OCI-LY1 (cell line): Measurements from ENCODE around the gene AK3.

ENCODE experiments used
- H2AFZ ChIP-seq: fragments of 200-600 bp; sonication (generic), shearing (Covaris generic); 2 replicates; pipeline ENCODE4 v1.6.0; 2014; ENCODE audit warnings: antibody characterized with exemption, mild to moderate bottlenecking, low read length
- H3F3A ChIP-seq: fragments of 200-600 bp; sonication (generic), shearing (Covaris generic); 2 replicates; pipeline ENCODE4 v1.6.0; 2014; ENCODE audit warnings: mild to moderate bottlenecking, antibody characterized with exemption, low read length, moderate library complexity; ENCODE audit not compliant: insufficient read depth
- H3K27ac ChIP-seq: fragments of 200-600 bp; sonication (generic); 2 replicates; pipeline ENCODE4 v1.5.1; 2014; ENCODE audit warnings: low read length, mixed run types, mild to moderate bottlenecking, low read depth; ENCODE audit not compliant: poor library complexity, severe bottlenecking
- H3K27me3 ChIP-seq: fragments of 200-600 bp; sonication (generic); 2 replicates; pipeline ENCODE4 v1.6.0; 2014; ENCODE audit warnings: antibody characterized with exemption, mild to moderate bottlenecking, low read length, moderate library complexity; ENCODE audit not compliant: insufficient read depth
- H3K36me3 ChIP-seq: fragments of 200-600 bp; sonication (generic); 2 replicates; pipeline ENCODE4 v1.6.1; 2014; ENCODE audit warnings: mild to moderate bottlenecking, antibody characterized with exemption, low read length, moderate library complexity, mixed read lengths; ENCODE audit not compliant: insufficient read depth
- H3K4me1 ChIP-seq: fragments of 200-600 bp; sonication (generic); 2 replicates; pipeline ENCODE4 v1.5.1; 2014; ENCODE audit warnings: mild to moderate bottlenecking, low read length, moderate library complexity; ENCODE audit not compliant: insufficient read depth, severe bottlenecking
- H3K4me2 ChIP-seq: fragments of 200-600 bp; sonication (generic), shearing (Covaris generic); 2 replicates; pipeline ENCODE4 v1.6.1; 2014; ENCODE audit warnings: low read length
- H3K4me3 ChIP-seq: fragments of 200-600 bp; sonication (generic); 2 replicates; pipeline ENCODE4 v1.5.1; 2014; ENCODE audit warnings: low read length, low read depth, mild to moderate bottlenecking, mixed read lengths; ENCODE audit not compliant: poor library complexity, severe bottlenecking
- H3K79me2 ChIP-seq: fragments of 200-600 bp; shearing (Covaris generic); 2 replicates; pipeline ENCODE4 v1.6.1; 2016; ENCODE audit warnings: mixed run types, low read length, mixed read lengths; ENCODE audit not compliant: insufficient read depth
- H3K9ac ChIP-seq: fragments of 200-600 bp; sonication (generic), shearing (Covaris generic); 2 replicates; pipeline ENCODE4 v1.6.1; 2014; ENCODE audit warnings: mild to moderate bottlenecking, low read length, mixed read lengths
- H3K9me2 ChIP-seq: fragments of 200-600 bp; sonication (generic), shearing (Covaris generic); 2 replicates; pipeline ENCODE4 v1.6.1; 2014; ENCODE audit warnings: low read depth, mild to moderate bottlenecking, low read length, mixed read lengths
- H3K9me3 ChIP-seq: fragments of 200-600 bp; shearing (Covaris generic); 2 replicates; pipeline ENCODE4 v1.6.1; 2014; ENCODE audit warnings: low read length, mixed read lengths
- H4K20me1 ChIP-seq: fragments of 200-600 bp; sonication (generic), shearing (Covaris generic); 2 replicates; pipeline ENCODE4 v1.6.0; 2016; ENCODE audit warnings: mild to moderate bottlenecking, low read length; ENCODE audit not compliant: insufficient read depth
- EZH2 ChIP-seq: fragments of 200-600 bp; sonication (generic), shearing (Covaris generic); IDR thresholded peaks from 2 replicates; pipeline ENCODE4 v1.8.0; 2017; ENCODE audit warnings: borderline replicate concordance, mixed run types, mild to moderate bottlenecking, antibody characterized with exemption, low read length, moderate library complexity, mixed read lengths
- TF ChIP-seq, protein P1 (sequence below): fragments of 200-600 bp; sonication (generic), shearing (Covaris generic); IDR thresholded peaks from 2 replicates; pipeline ENCODE4 v1.5.1; 2017; ENCODE audit warnings: mild to moderate bottlenecking, antibody characterized with exemption, low read length, moderate library complexity, mixed read lengths

Gene AK3

DNA sequence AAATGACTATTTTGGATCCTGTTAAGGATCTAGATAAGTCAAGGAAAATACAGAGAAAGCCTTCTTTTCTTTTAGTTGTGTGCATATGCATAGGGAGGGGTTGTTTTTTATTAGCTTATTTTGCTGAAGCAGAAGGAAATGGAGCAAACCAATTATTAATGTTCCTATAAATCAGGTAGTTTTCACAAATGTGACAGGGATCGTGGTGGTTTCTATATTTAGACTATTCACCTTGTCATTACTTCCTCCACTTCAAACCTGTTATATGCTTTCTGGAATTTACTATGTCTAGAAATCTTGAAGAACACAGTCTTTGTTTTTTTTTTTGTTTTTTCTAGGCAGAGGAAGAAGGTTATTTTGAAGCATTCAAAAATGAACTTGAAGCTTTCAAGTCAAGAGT is 39.5 kb downstream of the AK3 start:
- H3F3A ChIP-seq: no peaks in the 10 kb centered on the region
- peaks cover 75% of the 10 kb centered on the region for H3K36me3 ChIP-seq
- H3K27me3 ChIP-seq: no peaks in the 10 kb centered on the region

DNA sequence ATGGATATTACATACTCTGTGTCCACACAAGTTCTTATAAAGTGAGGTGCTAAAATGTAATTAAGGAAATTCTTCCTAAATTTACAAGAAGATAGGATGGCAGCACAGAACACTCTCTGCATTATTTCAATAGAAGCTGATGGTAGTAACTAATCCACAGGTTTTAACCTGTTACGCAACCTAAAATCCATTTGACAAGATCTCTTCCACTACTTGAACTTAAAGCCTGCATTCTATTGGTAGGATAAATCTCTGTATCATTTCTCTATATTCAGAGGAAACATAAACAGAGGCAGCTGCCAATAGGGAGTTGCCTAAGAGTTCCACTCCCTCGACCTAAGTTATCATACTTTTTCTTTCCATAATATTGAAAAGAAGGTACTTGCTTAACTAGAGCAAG is 40.1 kb downstream of the AK3 start:
- Histone ChIP-seq H3K36me3 (peaks cover 73% of the 10 kb centered on the region), H3K4me2 (no peak overlapping the region), H3K79me2 (no peaks in the 10 kb centered on the region), H3K27ac (no peak overlapping the region), H3K9me2 (no peaks in the 10 kb centered on the region), H3F3A (no peaks in the 10 kb centered on the region), H3K4me1 (no peaks in the 10 kb centered on the region), H3K4me3 (no peak overlapping the region), H2AFZ (no peak overlapping the region), H4K20me1 (no peaks in the 10 kb centered on the region), H3K27me3 (no peaks in the 10 kb centered on the region), H3K9ac (no peak overlapping the region), H3K9me3 (no peaks in the 10 kb centered on the region)
- TF ChIP-seq EZH2: no peak
- TF ChIP-seq, protein P1, sequence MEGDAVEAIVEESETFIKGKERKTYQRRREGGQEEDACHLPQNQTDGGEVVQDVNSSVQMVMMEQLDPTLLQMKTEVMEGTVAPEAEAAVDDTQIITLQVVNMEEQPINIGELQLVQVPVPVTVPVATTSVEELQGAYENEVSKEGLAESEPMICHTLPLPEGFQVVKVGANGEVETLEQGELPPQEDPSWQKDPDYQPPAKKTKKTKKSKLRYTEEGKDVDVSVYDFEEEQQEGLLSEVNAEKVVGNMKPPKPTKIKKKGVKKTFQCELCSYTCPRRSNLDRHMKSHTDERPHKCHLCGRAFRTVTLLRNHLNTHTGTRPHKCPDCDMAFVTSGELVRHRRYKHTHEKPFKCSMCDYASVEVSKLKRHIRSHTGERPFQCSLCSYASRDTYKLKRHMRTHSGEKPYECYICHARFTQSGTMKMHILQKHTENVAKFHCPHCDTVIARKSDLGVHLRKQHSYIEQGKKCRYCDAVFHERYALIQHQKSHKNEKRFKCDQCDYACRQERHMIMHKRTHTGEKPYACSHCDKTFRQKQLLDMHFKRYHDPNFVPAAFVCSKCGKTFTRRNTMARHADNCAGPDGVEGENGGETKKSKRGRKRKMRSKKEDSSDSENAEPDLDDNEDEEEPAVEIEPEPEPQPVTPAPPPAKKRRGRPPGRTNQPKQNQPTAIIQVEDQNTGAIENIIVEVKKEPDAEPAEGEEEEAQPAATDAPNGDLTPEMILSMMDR: no peak

More for the DNA sequence above, 39.5 kb downstream of the AK3 start:
- H3K9me3 ChIP-seq: no peaks in the 10 kb centered on the region
- no peak overlapping the region for H3K4me3 ChIP-seq
- H3K9me2 ChIP-seq: no peaks in the 10 kb centered on the region
- no peak overlapping the region for H3K9ac ChIP-seq
- H3K4me2 ChIP-seq: no peak overlapping the region
- H3K79me2 ChIP-seq: no peaks in the 10 kb centered on the region
- no peaks in the 10 kb centered on the region for H3K4me1 ChIP-seq
- H2AFZ ChIP-seq: no peak overlapping the region
- TF ChIP-seq, protein P1: no peak
- TF ChIP-seq EZH2: no peak
- no peaks in the 10 kb centered on the region for H4K20me1 ChIP-seq
- H3K27ac ChIP-seq: no peak overlapping the region

DNA sequence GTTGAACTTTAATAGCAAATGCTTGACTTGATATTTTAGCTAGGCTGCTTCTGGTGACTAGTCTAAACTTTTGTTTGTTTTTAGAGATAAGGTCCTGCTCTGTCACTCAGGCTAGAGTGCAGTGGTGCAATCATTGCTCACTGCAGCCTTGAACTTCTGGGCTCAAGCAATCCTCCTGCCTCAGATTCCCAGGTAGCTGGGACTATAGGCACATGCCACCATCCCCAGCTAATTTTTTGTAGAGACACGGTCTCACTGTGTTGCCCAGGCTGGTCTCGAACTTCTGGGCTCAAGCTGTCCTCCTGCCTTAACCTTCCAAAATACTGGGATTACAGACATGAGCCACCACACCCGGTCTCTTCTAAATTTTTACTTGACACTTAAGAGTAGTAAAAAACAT is 40.9 kb downstream of the AK3 start:
- Histone ChIP-seq H3K79me2 (no peaks in the 10 kb centered on the region), H3K4me2 (no peak overlapping the region), H3F3A (no peaks in the 10 kb centered on the region), H2AFZ (no peak overlapping the region), H3K9ac (no peak overlapping the region), H3K9me3 (no peaks in the 10 kb centered on the region), H3K27me3 (no peaks in the 10 kb centered on the region), H3K4me3 (no peak overlapping the region), H3K9me2 (no peaks in the 10 kb centered on the region), H3K4me1 (no peaks in the 10 kb centered on the region), H4K20me1 (no peaks in the 10 kb centered on the region), H3K36me3 (peaks cover 75% of the 10 kb centered on the region), H3K27ac (no peak overlapping the region)
- TF ChIP-seq, protein P1: no peak
- TF ChIP-seq EZH2: no peak
